Liver (tissue), 9 donors: Measurements from ENCODE around the gene HOXD12. TPM values are rescaled to one million over a fixed set of nuclear protein-coding genes. Genes with fewer than 3 reads are reported as not detected.

Experiments
- DNase-seq: peaks from one replicate; pipeline ENCODE4 v3.0.0-alpha.2; 2017; ENCODE audit warnings: low spot score
- H3K27ac ChIP-seq, 2 donors: one replicate each; pipeline ENCODE4 v1.7.0; 2013; ENCODE audit warnings: inconsistent platforms in 2 of 2, low read length in 2 of 2, control low read depth in 1 of 2, low read depth in 1 of 2, mild to moderate bottlenecking in 1 of 2
- H3K27me3 ChIP-seq, 4 donors: one replicate each; pipeline versions ENCODE4 v1.6.1 to v1.7.0; 2013; ENCODE audit warnings: low read length in 3 of 4, inconsistent platforms in 1 of 4, mild to moderate bottlenecking in 1 of 4, moderate library complexity in 1 of 4; ENCODE audit not compliant: control insufficient read depth in 4 of 4, insufficient read depth in 4 of 4
- H3K36me3 ChIP-seq, 4 donors: one replicate each; pipeline versions ENCODE4 v1.6.1 to v1.7.0; 2013; ENCODE audit warnings: low read length in 3 of 4, mild to moderate bottlenecking in 3 of 4, low read depth in 1 of 4, moderate library complexity in 1 of 4; ENCODE audit not compliant: control insufficient read depth in 4 of 4, insufficient read depth in 3 of 4
- H3K4me1 ChIP-seq, 4 donors: one replicate each; pipeline versions ENCODE4 v1.6.1 to v1.7.0; 2013; ENCODE audit warnings: low read length in 3 of 4, mild to moderate bottlenecking in 3 of 4, moderate library complexity in 1 of 4; ENCODE audit not compliant: control insufficient read depth in 4 of 4, insufficient read depth in 4 of 4
- H3K4me3 ChIP-seq, 3 donors: one replicate each; pipeline versions ENCODE4 v1.6.1 to v1.7.0; 2013; ENCODE audit warnings: low read length in 3 of 3, control low read depth in 1 of 3, low read depth in 1 of 3, mild to moderate bottlenecking in 1 of 3
- H3K9ac ChIP-seq, 2 donors: one replicate each; pipeline ENCODE4 v1.7.0; 2013; ENCODE audit warnings: low read length in 2 of 2, mild to moderate bottlenecking in 2 of 2, moderate library complexity in 2 of 2, control low read depth in 1 of 2, low read depth in 1 of 2
- H3K9me3 ChIP-seq, 4 donors: one replicate each; pipeline versions ENCODE4 v1.6.1 to v1.7.0; 2013; ENCODE audit warnings: low read length in 3 of 4; ENCODE audit not compliant: control insufficient read depth in 4 of 4
- EGR1 ChIP-seq, 2 donors: IDR thresholded peaks; 2 replicates each; pipeline ENCODE4 v1.6.1; 2016 to 2018; ENCODE audit warnings: antibody characterized with exemption in 2 of 2, low read depth in 2 of 2
- FOXA1 ChIP-seq: IDR thresholded peaks from 2 replicates; pipeline ENCODE4 v1.6.1; 2016; ENCODE audit warnings: antibody characterized with exemption
- FOXA2 ChIP-seq: IDR thresholded peaks from 2 replicates; pipeline ENCODE4 v1.6.1; 2016; ENCODE audit warnings: antibody characterized with exemption
- HNF4A ChIP-seq, 2 donors: conservative IDR thresholded peaks; 2 replicates each; pipeline ENCODE4 v1.6.1; 2016; ENCODE audit warnings: antibody characterized with exemption in 2 of 2, mild to moderate bottlenecking in 2 of 2
- HNF4G ChIP-seq: IDR thresholded peaks from 2 replicates; pipeline ENCODE4 v1.6.1; 2016; ENCODE audit warnings: antibody characterized with exemption
- JUND ChIP-seq, 2 donors: IDR thresholded peaks; 2 replicates each; pipeline ENCODE4 v1.6.1; 2016; ENCODE audit warnings: antibody characterized with exemption in 2 of 2
- NR2F2 ChIP-seq: IDR thresholded peaks from 2 replicates; pipeline ENCODE4 v1.6.1; 2016; ENCODE audit warnings: antibody characterized with exemption
- RAD21 ChIP-seq, 2 donors: IDR thresholded peaks; 2 replicates each; pipeline ENCODE4 v1.6.1; 2016; ENCODE audit warnings: antibody characterized with exemption in 2 of 2, mild to moderate bottlenecking in 2 of 2
- RXRA ChIP-seq, 2 donors: IDR thresholded peaks; 2 replicates each; pipeline ENCODE4 v1.6.1; 2017 to 2018; ENCODE audit warnings: antibody characterized with exemption in 2 of 2, mild to moderate bottlenecking in 1 of 2
- TAF1 ChIP-seq: conservative IDR thresholded peaks from 2 replicates; pipeline ENCODE4 v1.6.1; 2016; ENCODE audit warnings: antibody characterized with exemption, mild to moderate bottlenecking
- YY1 ChIP-seq: IDR thresholded peaks from 2 replicates; pipeline ENCODE4 v1.6.1; 2016; ENCODE audit warnings: antibody characterized with exemption, mild to moderate bottlenecking
- WGBS: extraction: QIAGEN DNeasy Blood & Tissue Kit; methylation state at CpG from one replicate; pipeline ENCODE4 v1.1.7; 2013; 5-methylcytosine and 5-hydroxymethylcytosine counted together
- polyA plus RNA-seq, 2 donors: library from polyadenylated mRNA; stranded (reverse) in 1 of 2; unstranded in 1 of 2; fragments of 200-250 nt in 1 of 2; fragments of >200 nt in 1 of 2; fragmentation: Nextera tagmentation in 1 of 2; extraction: Ambion mirVana in 1 of 2; gene quantifications; one replicate each; pipeline versions ENCODE4 v1.2.1 to v1.2.3, GENCODE V29; 2013 to 2015
- total RNA-seq, 2 donors: library from RNA; depleted of rRNA; stranded (reverse); fragments of >200 nt; gene quantifications; one replicate each; pipeline ENCODE4 v1.2.3, GENCODE V29; 2014
- TF ChIP-seq, protein P1 (sequence below): IDR thresholded peaks from 2 replicates; pipeline ENCODE4 v1.6.1; 2016; ENCODE audit warnings: antibody characterized with exemption
- TF ChIP-seq, protein P2 (sequence below): fragments of 150-350 bp; IDR thresholded peaks from 2 replicates; pipeline ENCODE4 v1.5.1; 2017; ENCODE audit warnings: improper control_type of control experiment, low read depth, low read length; ENCODE audit not compliant: missing input control
- TF ChIP-seq, protein P3 (sequence below): IDR thresholded peaks from 2 replicates; pipeline ENCODE4 v1.6.1; 2016; ENCODE audit warnings: antibody characterized with exemption, mild to moderate bottlenecking
- TF ChIP-seq, protein P4 (sequence below): IDR thresholded peaks from 2 replicates; pipeline ENCODE4 v1.6.1; 2016; ENCODE audit warnings: antibody characterized with exemption
- donor health status: healthy.
- donor health status: healthy.
- donor health status: healthy.
- donor health status: healthy.
- donor health status: healthy.

The HOXD12 gene
- total and polyA plus RNA-seq, 4 donors, result not detected

DNA sequence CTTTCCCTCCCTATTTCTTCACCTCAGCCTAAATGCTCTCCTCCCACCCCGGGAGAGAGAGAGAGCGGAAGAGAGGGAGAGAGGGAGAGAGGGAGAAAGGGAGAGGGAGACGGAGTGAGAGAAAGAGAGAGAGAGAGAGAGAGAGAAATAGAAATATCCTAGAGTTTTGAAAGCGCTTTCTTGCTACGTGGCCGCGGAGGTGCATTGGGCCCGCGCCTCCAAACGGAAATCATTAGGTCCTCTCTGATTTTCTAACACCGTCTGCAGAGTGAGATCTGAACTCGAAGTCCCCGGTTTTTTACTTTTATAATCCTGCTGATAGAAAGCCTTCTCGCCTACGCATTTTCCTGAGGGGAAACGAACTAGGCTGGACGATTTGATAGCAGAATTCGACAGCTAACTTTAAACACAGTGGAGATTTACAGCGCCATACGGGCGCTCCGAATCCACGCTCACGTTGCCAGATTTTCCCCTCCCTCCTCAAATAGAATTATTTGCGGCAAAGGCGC is 14.9 kb upstream of the HOXD12 start:
- Histone ChIP-seq H3K9ac (no peak overlapping the region), H3K4me3 (no peak overlapping the region), H3K27me3 (peaks cover 17 to 71% (median 40%) of the 10 kb centered on the region in 4 donors), H3K9me3 (peaks cover 0 to 29% (median 5%) of the 10 kb centered on the region in 4 donors), H3K27ac (no peak overlapping the region), H3K36me3 (no peaks in the 10 kb centered on the region), H3K4me1 (peaks cover 11 to 28% (median 15%) of the 10 kb centered on the region in 4 donors)
- 6% methylated on average over 26 of the region's 26 CpGs for WGBS
- DNase-seq, result no peak
- TF ChIP-seq FOXA1, result no peak
- no peak for TF ChIP-seq HNF4A (conservative IDR thresholded peaks at IDR 0.05)
- TF ChIP-seq EGR1 (IDR thresholded peaks at IDR 0.05; ENCODE audit: low read depth in 2 of 2), result no peak
- no peak for TF ChIP-seq RAD21 (IDR thresholded peaks at IDR 0.05)
- TF ChIP-seq HNF4G, result no peak
- TF ChIP-seq, protein P1, sequence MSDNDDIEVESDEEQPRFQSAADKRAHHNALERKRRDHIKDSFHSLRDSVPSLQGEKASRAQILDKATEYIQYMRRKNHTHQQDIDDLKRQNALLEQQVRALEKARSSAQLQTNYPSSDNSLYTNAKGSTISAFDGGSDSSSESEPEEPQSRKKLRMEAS, result no peak
- no peak for TF ChIP-seq TAF1
- TF ChIP-seq, protein P2, sequence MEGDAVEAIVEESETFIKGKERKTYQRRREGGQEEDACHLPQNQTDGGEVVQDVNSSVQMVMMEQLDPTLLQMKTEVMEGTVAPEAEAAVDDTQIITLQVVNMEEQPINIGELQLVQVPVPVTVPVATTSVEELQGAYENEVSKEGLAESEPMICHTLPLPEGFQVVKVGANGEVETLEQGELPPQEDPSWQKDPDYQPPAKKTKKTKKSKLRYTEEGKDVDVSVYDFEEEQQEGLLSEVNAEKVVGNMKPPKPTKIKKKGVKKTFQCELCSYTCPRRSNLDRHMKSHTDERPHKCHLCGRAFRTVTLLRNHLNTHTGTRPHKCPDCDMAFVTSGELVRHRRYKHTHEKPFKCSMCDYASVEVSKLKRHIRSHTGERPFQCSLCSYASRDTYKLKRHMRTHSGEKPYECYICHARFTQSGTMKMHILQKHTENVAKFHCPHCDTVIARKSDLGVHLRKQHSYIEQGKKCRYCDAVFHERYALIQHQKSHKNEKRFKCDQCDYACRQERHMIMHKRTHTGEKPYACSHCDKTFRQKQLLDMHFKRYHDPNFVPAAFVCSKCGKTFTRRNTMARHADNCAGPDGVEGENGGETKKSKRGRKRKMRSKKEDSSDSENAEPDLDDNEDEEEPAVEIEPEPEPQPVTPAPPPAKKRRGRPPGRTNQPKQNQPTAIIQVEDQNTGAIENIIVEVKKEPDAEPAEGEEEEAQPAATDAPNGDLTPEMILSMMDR, result no peak
- no peak for TF ChIP-seq JUND (IDR thresholded peaks at IDR 0.05)
- TF ChIP-seq FOXA2, result no peak
- TF ChIP-seq, protein P3, sequence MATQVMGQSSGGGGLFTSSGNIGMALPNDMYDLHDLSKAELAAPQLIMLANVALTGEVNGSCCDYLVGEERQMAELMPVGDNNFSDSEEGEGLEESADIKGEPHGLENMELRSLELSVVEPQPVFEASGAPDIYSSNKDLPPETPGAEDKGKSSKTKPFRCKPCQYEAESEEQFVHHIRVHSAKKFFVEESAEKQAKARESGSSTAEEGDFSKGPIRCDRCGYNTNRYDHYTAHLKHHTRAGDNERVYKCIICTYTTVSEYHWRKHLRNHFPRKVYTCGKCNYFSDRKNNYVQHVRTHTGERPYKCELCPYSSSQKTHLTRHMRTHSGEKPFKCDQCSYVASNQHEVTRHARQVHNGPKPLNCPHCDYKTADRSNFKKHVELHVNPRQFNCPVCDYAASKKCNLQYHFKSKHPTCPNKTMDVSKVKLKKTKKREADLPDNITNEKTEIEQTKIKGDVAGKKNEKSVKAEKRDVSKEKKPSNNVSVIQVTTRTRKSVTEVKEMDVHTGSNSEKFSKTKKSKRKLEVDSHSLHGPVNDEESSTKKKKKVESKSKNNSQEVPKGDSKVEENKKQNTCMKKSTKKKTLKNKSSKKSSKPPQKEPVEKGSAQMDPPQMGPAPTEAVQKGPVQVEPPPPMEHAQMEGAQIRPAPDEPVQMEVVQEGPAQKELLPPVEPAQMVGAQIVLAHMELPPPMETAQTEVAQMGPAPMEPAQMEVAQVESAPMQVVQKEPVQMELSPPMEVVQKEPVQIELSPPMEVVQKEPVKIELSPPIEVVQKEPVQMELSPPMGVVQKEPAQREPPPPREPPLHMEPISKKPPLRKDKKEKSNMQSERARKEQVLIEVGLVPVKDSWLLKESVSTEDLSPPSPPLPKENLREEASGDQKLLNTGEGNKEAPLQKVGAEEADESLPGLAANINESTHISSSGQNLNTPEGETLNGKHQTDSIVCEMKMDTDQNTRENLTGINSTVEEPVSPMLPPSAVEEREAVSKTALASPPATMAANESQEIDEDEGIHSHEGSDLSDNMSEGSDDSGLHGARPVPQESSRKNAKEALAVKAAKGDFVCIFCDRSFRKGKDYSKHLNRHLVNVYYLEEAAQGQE, result no peak
- no peak for TF ChIP-seq NR2F2
- no peak for TF ChIP-seq RXRA (IDR thresholded peaks at IDR 0.05)

DNA sequence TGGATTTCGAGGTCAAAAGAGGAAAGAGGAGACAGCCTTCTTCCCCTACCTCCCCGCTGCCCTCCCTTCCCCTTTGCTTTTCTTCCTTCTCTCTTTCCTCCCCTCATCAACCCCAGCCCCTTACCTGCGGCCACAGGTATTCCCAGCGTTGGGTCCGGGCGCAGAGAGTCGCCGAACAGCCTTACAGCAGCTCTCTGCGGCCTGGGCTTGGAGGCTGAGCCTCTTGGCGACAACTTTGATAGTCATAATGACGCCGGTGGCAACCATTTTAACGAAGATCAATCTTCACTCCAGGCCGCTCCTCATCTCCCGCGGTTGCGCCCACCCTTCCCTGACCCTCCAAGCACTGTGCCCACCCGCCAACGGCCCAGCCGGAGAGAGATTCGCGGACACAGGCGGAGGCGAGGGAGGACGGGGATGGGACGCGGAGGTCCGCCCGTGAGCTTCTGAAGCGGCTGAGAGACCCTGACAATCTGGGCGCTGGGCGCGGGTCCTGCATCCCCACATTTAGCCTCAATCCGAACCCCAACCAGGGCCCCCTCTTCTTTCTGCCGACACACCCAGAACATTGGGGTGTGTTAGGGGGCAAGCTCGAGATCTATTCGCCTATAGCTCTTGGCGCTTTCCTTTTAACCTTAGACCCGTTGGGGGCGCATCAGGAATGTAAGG is 14.3 kb upstream of the HOXD12 start:
- WGBS, result 7% methylated on average over 40 of the region's 40 CpGs
- Histone ChIP-seq H3K9ac (no peak overlapping the region), H3K27me3 (peaks cover 17 to 70% (median 40%) of the 10 kb centered on the region in 4 donors), H3K4me1 (peaks cover 8 to 25% (median 14%) of the 10 kb centered on the region in 4 donors), H3K36me3 (no peaks in the 10 kb centered on the region), H3K9me3 (peaks cover 0 to 29% (median 5%) of the 10 kb centered on the region in 4 donors), H3K4me3 (no peak overlapping the region), H3K27ac (no peak overlapping the region)
- no peak for DNase-seq
- TF ChIP-seq YY1 (no peak), HNF4A (conservative IDR thresholded peaks at IDR 0.05) (no peak), EGR1 (IDR thresholded peaks at IDR 0.05; ENCODE audit: low read depth in 2 of 2) (no peak), FOXA2 (no peak)
- TF ChIP-seq, protein P3, result no peak
- TF ChIP-seq, protein P4, sequence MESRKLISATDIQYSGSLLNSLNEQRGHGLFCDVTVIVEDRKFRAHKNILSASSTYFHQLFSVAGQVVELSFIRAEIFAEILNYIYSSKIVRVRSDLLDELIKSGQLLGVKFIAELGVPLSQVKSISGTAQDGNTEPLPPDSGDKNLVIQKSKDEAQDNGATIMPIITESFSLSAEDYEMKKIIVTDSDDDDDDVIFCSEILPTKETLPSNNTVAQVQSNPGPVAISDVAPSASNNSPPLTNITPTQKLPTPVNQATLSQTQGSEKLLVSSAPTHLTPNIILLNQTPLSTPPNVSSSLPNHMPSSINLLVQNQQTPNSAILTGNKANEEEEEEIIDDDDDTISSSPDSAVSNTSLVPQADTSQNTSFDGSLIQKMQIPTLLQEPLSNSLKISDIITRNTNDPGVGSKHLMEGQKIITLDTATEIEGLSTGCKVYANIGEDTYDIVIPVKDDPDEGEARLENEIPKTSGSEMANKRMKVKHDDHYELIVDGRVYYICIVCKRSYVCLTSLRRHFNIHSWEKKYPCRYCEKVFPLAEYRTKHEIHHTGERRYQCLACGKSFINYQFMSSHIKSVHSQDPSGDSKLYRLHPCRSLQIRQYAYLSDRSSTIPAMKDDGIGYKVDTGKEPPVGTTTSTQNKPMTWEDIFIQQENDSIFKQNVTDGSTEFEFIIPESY, result no peak
- TF ChIP-seq, protein P2, result no peak
